GM21515 (cell line): ENCODE data around the gene CYP1A1.
"Not testable (repeated sequence)": the region's sequence is repeated elsewhere in the genome, so short reads cannot be mapped to it uniquely, and the experiment has no call there.

Experiments used
- ATAC-seq: cut with Tn5 transposase; IDR thresholded peaks from one replicate; pipeline ENCODE4 v1.9.1; 2021; ENCODE audit not compliant: unreplicated experiment

The CYP1A1 gene

GRCh38 chr15:74738239-74738638, 12.9 kb upstream of the CYP1A1 start:
- not testable (repeated sequence) for ATAC-seq

GRCh38 chr15:74735305-74735704, 10.0 kb upstream of the CYP1A1 start:
- ATAC-seq: no peak

DNA sequence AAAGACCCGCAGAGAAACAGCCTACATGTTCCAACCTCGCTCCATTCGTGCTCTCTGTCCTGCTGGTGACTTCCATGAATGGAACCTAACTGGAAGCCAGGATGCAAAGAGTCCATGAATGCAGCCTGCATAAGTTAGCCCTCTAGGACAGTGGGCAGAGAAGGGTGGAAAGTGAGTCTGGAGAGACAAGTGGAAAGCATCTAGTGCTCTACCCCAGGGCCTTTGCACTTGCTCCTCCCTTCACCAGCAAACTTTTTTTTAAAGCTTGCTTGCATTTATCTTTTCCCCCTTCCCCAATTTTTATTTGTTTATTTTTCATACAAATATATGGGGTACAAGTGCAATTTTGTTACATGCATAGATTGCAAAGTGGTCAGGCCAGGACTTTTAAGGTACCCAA, 7.9 kb upstream of the CYP1A1 start:
- ATAC-seq: no peak

- ATAC-seq: no peak
These were observed 7.5 kb upstream of the CYP1A1 start for GRCh38 chr15:74732846-74733245.

DNA sequence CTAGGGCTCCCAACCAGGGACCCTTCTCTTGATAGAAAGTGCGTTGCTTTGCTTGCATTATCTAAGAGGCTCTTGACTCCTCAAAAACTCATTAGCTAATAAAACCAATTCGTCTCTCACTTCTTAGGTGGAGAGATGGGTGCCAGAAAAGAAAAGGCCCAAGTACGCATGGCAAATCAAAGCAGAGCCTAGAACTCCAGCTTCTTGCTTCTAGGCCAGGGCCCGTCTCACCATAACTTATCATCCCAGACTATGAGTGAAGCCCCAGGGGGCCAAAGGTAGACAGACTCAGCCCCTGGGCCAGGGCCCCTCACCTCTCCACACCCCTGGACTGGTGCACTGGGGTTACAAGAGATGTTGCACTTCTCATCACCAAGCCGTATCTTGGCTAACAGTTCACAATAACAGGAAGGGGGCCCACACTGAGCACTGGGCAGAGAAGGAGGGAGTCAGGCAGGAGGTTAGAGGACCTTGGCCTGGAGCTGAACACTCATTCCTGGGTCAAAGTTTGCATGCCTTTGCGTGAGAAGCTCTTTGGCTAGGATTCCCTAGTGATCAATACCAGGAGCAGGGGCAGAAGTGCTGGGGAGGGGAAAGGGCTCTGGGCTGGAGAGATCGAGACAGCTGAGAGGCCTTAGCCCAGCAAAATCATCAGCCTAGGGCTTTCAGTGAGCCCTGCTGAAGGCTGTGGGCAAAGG, 5.4 kb upstream of the CYP1A1 start:
- no peak for ATAC-seq

DNA sequence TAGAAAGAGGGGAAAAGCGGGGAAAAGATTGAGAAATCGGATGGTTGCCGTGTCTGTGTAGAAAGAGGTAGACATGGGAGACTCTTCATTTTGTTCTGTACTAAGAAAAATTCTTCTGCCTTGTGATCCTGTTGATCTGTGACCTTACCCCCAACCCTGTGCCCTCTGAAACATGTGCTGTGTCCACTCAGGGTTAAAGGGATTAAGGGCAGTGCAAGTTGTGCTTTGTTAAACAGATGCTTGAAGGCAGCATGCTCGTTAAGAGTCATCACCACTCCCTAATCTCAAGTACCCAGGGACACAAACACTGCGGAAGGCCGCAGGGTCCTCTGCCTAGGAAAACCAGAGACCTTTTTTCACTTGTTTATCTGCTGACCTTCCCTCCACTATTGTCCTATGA, 4.0 kb upstream of the CYP1A1 start:
- ATAC-seq: not testable (repeated sequence)

DNA sequence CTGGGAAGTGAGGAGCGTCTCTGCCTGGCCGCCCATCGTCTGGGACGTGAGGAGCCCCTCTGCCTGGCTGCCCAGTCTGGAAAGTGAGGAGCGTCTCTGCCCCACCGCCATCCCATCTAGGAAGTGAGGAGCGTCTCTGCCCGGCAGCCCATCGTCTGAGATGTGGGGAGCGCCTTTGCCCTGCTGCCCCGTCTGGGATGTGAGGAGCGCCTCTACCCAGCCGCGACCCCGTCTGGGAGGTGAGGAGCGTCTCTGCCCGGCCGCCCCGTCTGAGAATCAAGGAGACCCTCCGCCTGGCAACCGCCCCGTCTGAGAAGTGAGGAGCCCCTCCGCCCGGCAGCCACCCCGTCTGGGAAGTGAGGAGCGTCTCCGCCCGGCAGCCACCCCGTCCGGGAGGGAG, 3.4 kb upstream of the CYP1A1 start:
- not testable (repeated sequence) for ATAC-seq

- ATAC-seq: no peak
These were observed 2.4 kb upstream of the CYP1A1 start for GRCh38 chr15:74727727-74728126.

- no peak for ATAC-seq
These were observed 1.4 kb upstream of the CYP1A1 start for GRCh38 chr15:74726774-74727164.

- ATAC-seq: no peak
These were observed 781 bp upstream of the CYP1A1 start for GRCh38 chr15:74725845-74726773.

- ATAC-seq: no peak
These were observed 631 bp downstream of the CYP1A1 start for GRCh38 chr15:74724570-74725224.

DNA sequence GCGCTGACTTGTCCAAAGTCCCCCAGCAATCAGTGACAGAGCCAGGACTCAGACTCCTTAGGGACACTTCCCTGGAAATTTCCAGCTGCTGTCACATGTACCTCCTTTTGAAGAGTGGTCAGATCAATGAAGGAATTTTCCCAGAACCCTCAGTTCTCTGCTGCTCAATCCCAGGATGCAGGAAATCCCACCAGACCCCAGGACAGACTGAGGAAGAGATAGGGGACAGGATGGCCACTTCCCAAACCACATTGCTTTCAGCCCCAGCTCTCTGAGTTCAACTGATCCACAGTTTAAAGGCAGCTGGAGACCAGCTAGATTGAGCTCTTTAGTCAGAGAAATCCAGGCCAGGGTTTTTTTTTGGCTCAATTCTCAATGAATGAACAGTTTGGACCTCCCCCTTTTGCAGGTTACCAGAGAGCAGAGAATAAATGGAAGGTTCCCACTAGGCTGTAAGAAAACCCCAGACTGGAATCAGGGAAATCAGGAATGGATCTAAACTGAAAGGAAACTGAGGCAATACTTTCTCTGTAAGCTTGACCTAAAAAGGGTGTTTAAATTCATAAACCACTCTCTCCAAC, 1.5 kb downstream of the CYP1A1 start:
- ATAC-seq: no peak

GRCh38 chr15:74723187-74723586, 2.1 kb downstream of the CYP1A1 start:
- ATAC-seq: no peak

DNA sequence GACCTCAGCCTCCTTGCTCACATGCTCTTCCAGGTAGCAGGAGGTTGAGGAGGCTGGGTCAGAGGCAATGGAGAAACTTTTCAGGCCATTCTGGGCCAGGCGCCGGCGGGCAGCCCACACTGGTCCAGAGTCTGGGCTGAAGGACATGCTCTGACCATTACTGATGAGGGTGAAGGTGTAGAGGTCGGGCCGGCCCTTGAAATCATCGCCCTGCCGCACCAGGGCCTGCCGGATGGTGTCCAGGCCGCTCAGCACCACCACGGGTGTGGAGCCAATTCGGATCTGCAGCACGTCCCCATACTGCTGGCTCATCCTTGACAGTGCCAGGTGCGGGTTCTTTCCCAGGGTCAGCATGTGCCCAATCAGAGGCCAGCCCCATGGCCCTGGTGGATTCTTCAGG, 2.7 kb downstream of the CYP1A1 start:
- no peak for ATAC-seq

DNA sequence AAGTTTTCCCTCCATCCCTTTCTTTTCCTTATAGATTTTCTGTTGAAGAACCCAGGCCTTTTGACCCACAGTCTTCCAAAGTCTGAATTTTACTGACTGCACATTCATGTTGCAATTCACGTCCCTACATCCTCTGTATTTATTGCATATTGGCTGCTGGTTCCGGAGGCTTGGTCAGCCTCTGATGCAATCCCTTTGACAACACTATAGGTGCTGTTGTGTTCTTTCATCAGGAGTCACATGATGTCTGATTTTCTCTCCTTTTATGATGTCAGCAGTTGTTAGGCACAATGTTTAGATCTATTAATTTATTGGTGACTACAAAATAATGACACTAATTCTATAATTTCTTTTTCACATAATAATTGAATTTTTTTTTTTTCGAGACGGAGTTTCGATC, 8.7 kb downstream of the CYP1A1 start:
- no peak for ATAC-seq

DNA sequence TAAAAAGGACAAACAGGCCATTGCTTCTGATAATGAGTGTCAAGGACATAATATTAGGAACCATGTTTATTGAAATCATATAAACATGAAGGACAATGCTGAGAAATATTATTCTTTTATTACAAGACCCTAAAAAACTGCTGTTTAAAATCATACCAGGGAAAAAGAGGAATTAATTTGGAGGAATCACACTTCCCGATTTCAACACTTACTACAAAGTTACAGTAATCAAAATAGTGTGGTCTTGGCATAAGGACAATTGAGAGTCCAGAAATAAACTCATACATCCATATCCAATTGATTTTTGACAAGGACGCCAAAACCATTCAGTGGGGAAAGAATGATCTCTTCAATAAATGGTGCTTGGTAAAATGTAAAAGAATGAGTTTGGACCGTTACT, 13.0 kb downstream of the CYP1A1 start:
- ATAC-seq: no peak

DNA sequence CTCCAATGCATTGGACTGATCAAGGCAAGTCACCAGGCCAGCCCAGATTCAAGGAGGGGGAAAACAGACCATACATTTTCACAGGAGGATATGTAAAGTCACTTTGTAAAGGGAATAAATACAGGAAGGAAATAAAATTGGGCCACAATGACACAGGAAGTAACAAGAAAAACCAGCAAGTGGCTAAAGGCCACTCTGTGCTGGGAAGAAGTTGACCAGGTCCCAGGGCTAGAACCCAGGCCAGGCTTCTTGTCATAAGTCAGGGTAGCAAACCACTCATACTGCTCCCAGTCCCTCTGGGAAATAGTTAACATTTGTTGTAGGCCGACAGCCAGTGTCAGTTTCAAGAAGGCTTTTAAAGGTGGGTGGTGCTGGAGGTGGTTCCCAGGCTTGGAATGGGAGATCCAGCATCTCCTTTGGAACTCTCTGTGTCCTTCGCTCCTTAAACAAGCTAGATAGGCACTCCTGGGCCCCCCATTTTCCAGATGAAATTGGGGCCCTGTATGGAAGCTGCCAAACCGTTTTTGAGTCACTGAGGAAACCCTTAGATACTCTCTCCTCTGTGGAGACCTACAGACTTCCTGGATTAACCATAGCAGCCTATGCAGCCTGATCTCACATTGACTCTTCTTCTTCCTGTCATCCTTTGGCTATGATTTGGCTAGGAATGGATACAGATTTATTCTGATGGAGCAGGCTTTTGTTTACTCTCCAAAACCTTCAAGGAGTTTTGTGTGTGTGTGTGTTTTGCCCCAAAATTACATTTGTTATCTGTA, 14.8 kb downstream of the CYP1A1 start:
- ATAC-seq: no peak

- ATAC-seq: no peak
These were observed 15.4 kb downstream of the CYP1A1 start for GRCh38 chr15:74709892-74710291.

DNA sequence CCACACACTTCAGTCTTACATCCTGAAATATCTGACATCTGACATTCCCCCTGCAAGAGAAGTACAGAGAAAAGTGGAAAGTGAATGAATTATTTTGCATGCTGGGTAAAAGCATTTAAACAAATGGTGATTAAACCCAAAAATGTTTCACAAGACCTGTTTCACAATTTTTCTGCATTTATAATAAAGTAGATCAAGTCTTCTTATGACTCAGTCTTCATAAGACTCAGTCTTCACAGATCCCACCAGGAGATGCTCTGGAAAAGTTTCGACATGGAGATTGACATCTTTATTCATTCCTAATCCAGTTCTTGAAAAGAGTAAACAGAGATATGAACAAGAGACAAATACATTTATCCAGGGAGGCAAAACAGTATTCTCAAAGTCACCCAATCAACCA, 16.3 kb downstream of the CYP1A1 start:
- ATAC-seq: no peak

GRCh38 chr15:74696808-74697207, 28.5 kb downstream of the CYP1A1 start:
- ATAC-seq: no peak

GRCh38 chr15:74696398-74696729, 29.0 kb downstream of the CYP1A1 start:
- no peak for ATAC-seq
